Panc1 (cell line): Measurements from ENCODE around the gene ARID4A. TPM values are rescaled to one million over a fixed set of nuclear protein-coding genes. Genes with fewer than 3 reads are reported as not detected.

Source experiments
- ATAC-seq: fragments of 200-7000 bp; cut with Tn5 transposase; 2 replicates; pipeline ENCODE4 v1.9.1; 2020; ENCODE audit warnings: mild to moderate bottlenecking, moderate library complexity
- BruUV-seq: library from RNA; stranded (reverse); fragments of 400-500 nt; replicated peaks from 2 replicates; lab custom pipeline; 2021; lab: Mats Ljungman, UMichigan
- CTCF ChIA-PET: fragments of 300-600 bp; sonication (Branson Sonifier 250); formaldehyde crosslinking; loops from one replicate; lab custom pipeline; 2022; ENCODE audit warnings: antibody characterized with exemption; lab: Charles Lee
- POLR2A ChIA-PET: fragments of 300-600 bp; sonication (Branson Sonifier 250); formaldehyde crosslinking; loops from one replicate; lab custom pipeline; 2022; ENCODE audit warnings: antibody characterized with exemption; lab: Charles Lee
- DNase-seq: peaks from one replicate; pipeline ENCODE4 v3.0.0-alpha.2; 2010; ENCODE audit warnings: low read depth, low spot score
- H3K27ac ChIP-seq: 2 replicates; pipeline ENCODE4 v1.5.1; 2011; ENCODE audit warnings: mild to moderate bottlenecking, low read length, inconsistent platforms
- H3K27me3 ChIP-seq: fragments of 200-500 bp; sonication (Bioruptor generic); 2 replicates; pipeline ENCODE4 v1.6.0; 2014; ENCODE audit warnings: low read length, inconsistent platforms; ENCODE audit not compliant: control insufficient read depth, insufficient read depth
- H3K36me3 ChIP-seq: fragments of 200-500 bp; sonication (Bioruptor generic); 2 replicates; pipeline ENCODE4 v1.5.1; 2014; ENCODE audit warnings: inconsistent platforms, mild to moderate bottlenecking, low read length, moderate library complexity; ENCODE audit not compliant: control insufficient read depth, insufficient read depth
- H3K4me1 ChIP-seq: 2 replicates; pipeline ENCODE4 v1.5.1; 2011; ENCODE audit warnings: inconsistent platforms, mild to moderate bottlenecking, low read length, moderate library complexity; ENCODE audit not compliant: control insufficient read depth, insufficient read depth
- H3K4me3 ChIP-seq, 2 experiments: 2 replicates each; pipeline ENCODE4 v1.5.1; 2011 to 2012; ENCODE audit warnings: low read depth in 2 of 2, low read length in 2 of 2, mild to moderate bottlenecking in 2 of 2, inconsistent platforms in 1 of 2, moderate library complexity in 1 of 2
- H3K9me3 ChIP-seq: fragments of 200-500 bp; sonication (Bioruptor generic); 2 replicates; pipeline ENCODE4 v1.5.1; 2014; ENCODE audit warnings: low read depth, mild to moderate bottlenecking, inconsistent platforms, low read length, moderate library complexity; ENCODE audit not compliant: control insufficient read depth, insufficient read depth
- POLR2AphosphoS5 ChIP-seq: IDR thresholded peaks from 2 replicates; pipeline ENCODE4 v1.6.1; 2012; ENCODE audit warnings: mild to moderate bottlenecking, low read depth, low read length, moderate library complexity
- SIN3A ChIP-seq: IDR thresholded peaks from 2 replicates; pipeline ENCODE4 v1.6.1; 2012; ENCODE audit warnings: low read depth, mild to moderate bottlenecking, low read length, moderate library complexity, borderline replicate concordance; ENCODE audit not compliant: insufficient read depth
- TCF7L2 ChIP-seq: IDR thresholded peaks from 2 replicates; pipeline ENCODE4 v1.6.1; 2011; ENCODE audit warnings: mild to moderate bottlenecking, low read depth, low read length, inconsistent platforms
- in situ Hi-C: cut with HindIII; loops from 2 replicates; pipeline ENCODE4 v1.10.0; 2016; ENCODE audit warnings: low sequenced_read_pairs, low pct_unique_long_range_greater_than_20kb
- intact Hi-C: fragments of 100-400 bp; cut with micrococcal nuclease; formaldehyde crosslinking; loops from one replicate; pipeline ENCODE4 v1.10.0; 2022; ENCODE audit not compliant: unreplicated experiment
- total RNA-seq: library from RNA; stranded (reverse); gene quantifications from one replicate; pipeline ENCODE4 v1.2.1, GENCODE V29; 2021; ENCODE audit not compliant: unreplicated experiment
- TF ChIP-seq, protein P1 (sequence below), 2 experiments: IDR thresholded peaks; 2 replicates each; pipeline ENCODE4 v1.6.1; 2011 to 2012; ENCODE audit warnings: low read depth in 2 of 2, control low read depth in 1 of 2, low read length in 1 of 2, mild to moderate bottlenecking in 1 of 2, moderate library complexity in 1 of 2; ENCODE audit not compliant: insufficient read depth in 1 of 2
- TF ChIP-seq, protein P2 (sequence below): fragments of 450-650 bp; IDR thresholded peaks from 2 replicates; pipeline ENCODE4 v1.5.1; 2017; ENCODE audit warnings: mild to moderate bottlenecking

Gene ARID4A
- total RNA-seq, 1 experiment from 2014 or later, result 11.4 TPM

DNA sequence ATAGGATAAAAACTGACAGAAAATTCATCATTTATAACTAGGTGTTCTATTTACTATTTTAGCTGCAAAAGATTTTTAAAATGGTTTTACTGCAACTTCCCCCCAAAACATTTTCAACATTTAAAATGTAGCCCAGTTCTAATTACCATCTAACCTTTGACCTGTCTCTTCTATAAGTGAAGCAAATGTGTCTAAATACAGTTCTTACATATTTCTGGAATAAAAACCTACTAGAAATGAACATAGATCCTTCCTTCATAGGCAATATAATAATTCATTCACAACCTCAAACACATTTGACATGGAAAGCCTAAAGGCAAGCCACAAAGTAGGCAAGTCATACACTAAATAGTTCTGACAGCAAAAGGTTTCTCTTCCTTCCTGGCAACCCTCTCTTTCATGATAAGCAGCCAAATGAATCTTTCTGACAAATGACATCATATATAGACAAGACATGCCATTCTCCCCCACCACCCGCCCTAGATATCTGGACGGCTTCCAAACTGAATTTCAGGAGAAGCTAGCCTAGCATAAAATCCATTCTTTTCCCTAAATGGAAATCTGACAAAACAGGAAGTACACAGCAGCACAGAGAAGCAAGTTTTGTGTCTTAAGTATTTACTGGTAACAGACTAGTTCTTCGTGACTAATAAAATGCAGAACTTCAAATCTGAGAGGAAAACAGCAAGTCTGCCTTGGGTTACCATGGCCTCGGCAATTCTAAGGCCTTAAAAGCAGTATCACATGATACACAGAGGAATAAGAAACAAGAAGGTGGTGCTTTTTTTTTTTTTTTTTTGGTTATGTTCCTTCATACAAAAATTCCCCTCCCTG, 17.2 kb upstream of the ARID4A start:
- ATAC-seq, result no peak
- Histone ChIP-seq H3K4me3 (no peak overlapping the region), H3K27me3 (no peaks in the 10 kb centered on the region), H3K27ac (no peak overlapping the region), H3K4me1 (no peaks in the 10 kb centered on the region), H3K36me3 (peaks cover 16% of the 10 kb centered on the region; the same call in 1 of the 2 replicates), H3K9me3 (no peaks in the 10 kb centered on the region)
- in situ Hi-C loops (no loop called here), intact Hi-C loops (no loop called here)
- TSS peak; percentile 1 for BruUV-seq
- TF ChIP-seq POLR2AphosphoS5 (no peak), SIN3A (no peak), TCF7L2 (no peak)
- TF ChIP-seq, protein P1, sequence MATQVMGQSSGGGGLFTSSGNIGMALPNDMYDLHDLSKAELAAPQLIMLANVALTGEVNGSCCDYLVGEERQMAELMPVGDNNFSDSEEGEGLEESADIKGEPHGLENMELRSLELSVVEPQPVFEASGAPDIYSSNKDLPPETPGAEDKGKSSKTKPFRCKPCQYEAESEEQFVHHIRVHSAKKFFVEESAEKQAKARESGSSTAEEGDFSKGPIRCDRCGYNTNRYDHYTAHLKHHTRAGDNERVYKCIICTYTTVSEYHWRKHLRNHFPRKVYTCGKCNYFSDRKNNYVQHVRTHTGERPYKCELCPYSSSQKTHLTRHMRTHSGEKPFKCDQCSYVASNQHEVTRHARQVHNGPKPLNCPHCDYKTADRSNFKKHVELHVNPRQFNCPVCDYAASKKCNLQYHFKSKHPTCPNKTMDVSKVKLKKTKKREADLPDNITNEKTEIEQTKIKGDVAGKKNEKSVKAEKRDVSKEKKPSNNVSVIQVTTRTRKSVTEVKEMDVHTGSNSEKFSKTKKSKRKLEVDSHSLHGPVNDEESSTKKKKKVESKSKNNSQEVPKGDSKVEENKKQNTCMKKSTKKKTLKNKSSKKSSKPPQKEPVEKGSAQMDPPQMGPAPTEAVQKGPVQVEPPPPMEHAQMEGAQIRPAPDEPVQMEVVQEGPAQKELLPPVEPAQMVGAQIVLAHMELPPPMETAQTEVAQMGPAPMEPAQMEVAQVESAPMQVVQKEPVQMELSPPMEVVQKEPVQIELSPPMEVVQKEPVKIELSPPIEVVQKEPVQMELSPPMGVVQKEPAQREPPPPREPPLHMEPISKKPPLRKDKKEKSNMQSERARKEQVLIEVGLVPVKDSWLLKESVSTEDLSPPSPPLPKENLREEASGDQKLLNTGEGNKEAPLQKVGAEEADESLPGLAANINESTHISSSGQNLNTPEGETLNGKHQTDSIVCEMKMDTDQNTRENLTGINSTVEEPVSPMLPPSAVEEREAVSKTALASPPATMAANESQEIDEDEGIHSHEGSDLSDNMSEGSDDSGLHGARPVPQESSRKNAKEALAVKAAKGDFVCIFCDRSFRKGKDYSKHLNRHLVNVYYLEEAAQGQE (IDR thresholded peaks at IDR 0.05; ENCODE audit: insufficient read depth in 1 of 2, low read depth in 2 of 2, low read length in 1 of 2), result no peak
- TF ChIP-seq, protein P2, sequence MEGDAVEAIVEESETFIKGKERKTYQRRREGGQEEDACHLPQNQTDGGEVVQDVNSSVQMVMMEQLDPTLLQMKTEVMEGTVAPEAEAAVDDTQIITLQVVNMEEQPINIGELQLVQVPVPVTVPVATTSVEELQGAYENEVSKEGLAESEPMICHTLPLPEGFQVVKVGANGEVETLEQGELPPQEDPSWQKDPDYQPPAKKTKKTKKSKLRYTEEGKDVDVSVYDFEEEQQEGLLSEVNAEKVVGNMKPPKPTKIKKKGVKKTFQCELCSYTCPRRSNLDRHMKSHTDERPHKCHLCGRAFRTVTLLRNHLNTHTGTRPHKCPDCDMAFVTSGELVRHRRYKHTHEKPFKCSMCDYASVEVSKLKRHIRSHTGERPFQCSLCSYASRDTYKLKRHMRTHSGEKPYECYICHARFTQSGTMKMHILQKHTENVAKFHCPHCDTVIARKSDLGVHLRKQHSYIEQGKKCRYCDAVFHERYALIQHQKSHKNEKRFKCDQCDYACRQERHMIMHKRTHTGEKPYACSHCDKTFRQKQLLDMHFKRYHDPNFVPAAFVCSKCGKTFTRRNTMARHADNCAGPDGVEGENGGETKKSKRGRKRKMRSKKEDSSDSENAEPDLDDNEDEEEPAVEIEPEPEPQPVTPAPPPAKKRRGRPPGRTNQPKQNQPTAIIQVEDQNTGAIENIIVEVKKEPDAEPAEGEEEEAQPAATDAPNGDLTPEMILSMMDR, result no peak
- ChIA-PET CTCF (no interaction called here), POLR2A (no interaction called here)
- DNase-seq, result no peak

DNA sequence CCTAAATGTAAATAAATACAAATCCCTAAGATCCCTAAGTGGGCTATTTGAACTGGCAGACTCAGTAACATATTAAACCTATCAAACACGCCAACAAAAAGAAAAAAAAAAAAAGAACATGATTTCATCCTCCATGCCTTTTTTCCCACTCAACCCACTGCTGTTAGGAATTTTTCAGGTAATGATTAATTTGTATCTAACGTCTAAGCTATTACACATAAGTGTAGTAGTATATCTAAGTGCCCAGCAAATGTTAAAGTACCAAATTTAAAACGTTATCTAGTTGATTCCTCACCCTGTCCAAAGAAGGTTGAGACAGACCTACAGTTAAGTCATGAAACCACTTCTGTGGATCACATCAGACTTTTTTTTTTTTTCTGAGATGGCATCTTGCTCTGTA, 16.4 kb upstream of the ARID4A start:
- intact Hi-C loops (no loop called here), in situ Hi-C loops (no loop called here)
- Histone ChIP-seq H3K27me3 (no peaks in the 10 kb centered on the region), H3K9me3 (no peaks in the 10 kb centered on the region), H3K27ac (no peak overlapping the region), H3K4me1 (no peaks in the 10 kb centered on the region), H3K36me3 (peaks cover 16% of the 10 kb centered on the region; the same call in 1 of the 2 replicates), H3K4me3 (no peak overlapping the region)
- ATAC-seq (no peak), DNase-seq (no peak)
- TF ChIP-seq, protein P1 (IDR thresholded peaks at IDR 0.05; ENCODE audit: insufficient read depth in 1 of 2, low read depth in 2 of 2, low read length in 1 of 2), result no peak
- TF ChIP-seq, protein P2, result no peak
- TF ChIP-seq SIN3A (no peak), POLR2AphosphoS5 (no peak)
- no TSS peak for BruUV-seq
- POLR2A ChIA-PET, result no interaction called here
- CTCF ChIA-PET, result no interaction called here
